OCI-M2 (cell line): ENCODE data around the gene GNAS.
"Not testable (repeated sequence)": the region's sequence is repeated elsewhere in the genome, so short reads cannot be mapped to it uniquely, and the experiment has no call there.

Source experiments
- DNase-seq: peaks from one replicate; lab custom pipeline; 2025; ENCODE audit not compliant: unreplicated experiment; lab: John Stamatoyannopoulos, UW

Gene GNAS

GRCh38 chr20:58828136-58828535 is 24.4 kb upstream of the GNAS start:
- no peak for DNase-seq

- not testable (repeated sequence) for DNase-seq
Measured at GRCh38 chr20:58828804-58829203, 23.7 kb upstream of the GNAS start.

GRCh38 chr20:58829531-58829941 is 23.0 kb upstream of the GNAS start:
- no peak for DNase-seq

GRCh38 chr20:58832457-58832856 is 20.1 kb upstream of the GNAS start:
- DNase-seq = no peak

GRCh38 chr20:58833921-58834320 is 18.6 kb upstream of the GNAS start:
- DNase-seq = no peak

- no peak for DNase-seq
Measured at GRCh38 chr20:58835231-58835630, 17.3 kb upstream of the GNAS start.

- no peak for DNase-seq
Measured at GRCh38 chr20:58836616-58837204, 15.8 kb upstream of the GNAS start.

- no peak for DNase-seq
Measured at GRCh38 chr20:58837717-58838116, 14.8 kb upstream of the GNAS start.

GRCh38 chr20:58838174-58838573 is 14.3 kb upstream of the GNAS start:
- no peak for DNase-seq

GRCh38 chr20:58839474-58839874 is 13.0 kb upstream of the GNAS start:
- no peak for DNase-seq

GRCh38 chr20:58839991-58840747 is 12.3 kb upstream of the GNAS start:
- no peak for DNase-seq

- no peak for DNase-seq
Measured at GRCh38 chr20:58840816-58841538, 11.5 kb upstream of the GNAS start.

- no peak for DNase-seq
Measured at GRCh38 chr20:58841539-58842264, 10.8 kb upstream of the GNAS start.

- DNase-seq = no peak
Measured at GRCh38 chr20:58842276-58842675, 10.2 kb upstream of the GNAS start.

GRCh38 chr20:58843128-58843556 is 9.4 kb upstream of the GNAS start:
- DNase-seq = no peak

- no peak for DNase-seq
Measured at GRCh38 chr20:58845706-58846105, 6.8 kb upstream of the GNAS start.

GRCh38 chr20:58847463-58847862 is 5.1 kb upstream of the GNAS start:
- DNase-seq = no peak

GRCh38 chr20:58850693-58851174 is 1.8 kb upstream of the GNAS start, which contains the start of gene GNAS-AS1:
Gene GNAS-AS1 (minus strand): TSS chr20:58850902.
- no peak for DNase-seq

GRCh38 chr20:58851221-58851968 is 1.1 kb upstream of the GNAS start:
- no peak for DNase-seq

GRCh38 chr20:58851969-58852458 is 502 bp upstream of the GNAS start:
- no peak for DNase-seq
